Measurements from ENCODE around the gene DTD2.

DTD2 gene

GRCh38 chr14:31403707-31404106, 53.6 kb downstream of the DTD2 start:
- no peak for DNase-seq

DNA sequence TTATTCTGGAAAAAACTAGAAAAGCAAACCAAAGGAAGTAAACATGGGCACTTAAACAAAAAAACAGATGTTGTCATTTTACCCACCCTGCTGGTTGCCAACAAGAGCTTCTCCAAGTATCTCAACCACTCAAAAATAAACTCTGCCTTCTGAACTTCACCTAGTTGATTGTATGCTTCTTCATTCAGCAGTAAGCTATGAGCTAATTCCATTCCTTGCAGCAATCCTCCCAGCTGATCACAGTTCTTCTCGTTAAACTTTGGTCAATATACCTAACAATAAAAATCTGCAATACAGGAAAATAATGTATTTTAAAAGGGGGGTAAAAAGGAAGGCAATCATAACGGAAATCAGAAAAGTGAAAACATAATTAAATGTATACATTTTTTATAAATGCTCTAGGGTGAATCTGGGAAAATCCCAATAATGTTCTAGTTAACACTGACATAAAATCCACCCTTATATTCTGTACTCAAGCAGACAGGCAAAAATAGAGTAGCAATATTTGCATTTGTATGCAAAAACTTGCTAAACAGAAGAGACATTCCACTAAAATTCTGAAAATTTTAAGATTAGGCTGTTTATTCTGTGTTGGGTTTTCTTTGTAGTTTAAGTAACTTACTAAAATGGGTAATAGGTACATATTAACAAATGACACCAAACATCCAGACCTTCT, 54.4 kb downstream of the DTD2 start:
- no peak for DNase-seq

- DNase-seq, result no peak
Observed at GRCh38 chr14:31401369-31401932, 55.9 kb downstream of the DTD2 start.

GRCh38 chr14:31400031-31400638, 57.2 kb downstream of the DTD2 start:
- DNase-seq, result no peak
